ENCODE results near the gene ZDHHC9. TPM values are rescaled to one million over a fixed set of nuclear protein-coding genes. Genes with fewer than 3 reads are reported as not detected.

The ZDHHC9 gene
- total RNA-seq, 1 donor, result 9.2 TPM

- no peak for DNase-seq (ENCODE audit: low read depth in 2 of 3, low spot score in 2 of 3)
Measured at GRCh38 chrX:129788527-129788926, 55.2 kb downstream of the ZDHHC9 start.

GRCh38 chrX:129787336-129788055 lies 56.2 kb downstream of the ZDHHC9 start:
- no peak for DNase-seq (ENCODE audit: low read depth in 2 of 3, low spot score in 2 of 3)

GRCh38 chrX:129786210-129786651 lies 57.5 kb downstream of the ZDHHC9 start:
- DNase-seq (ENCODE audit: low read depth in 2 of 3, low spot score in 2 of 3), result peak in 2 of 3 donors; percentile 78 to 93

- no peak for DNase-seq (ENCODE audit: low read depth in 2 of 3, low spot score in 2 of 3)
Measured at GRCh38 chrX:129785160-129785947, 58.3 kb downstream of the ZDHHC9 start.

GRCh38 chrX:129784371-129784770 lies 59.3 kb downstream of the ZDHHC9 start:
- DNase-seq (ENCODE audit: low read depth in 2 of 3, low spot score in 2 of 3), result no peak

- no peak for DNase-seq (ENCODE audit: low read depth in 2 of 3, low spot score in 2 of 3)
Measured at GRCh38 chrX:129783291-129783713, 60.4 kb downstream of the ZDHHC9 start.

- no peak for DNase-seq (ENCODE audit: low read depth in 2 of 3, low spot score in 2 of 3)
Measured at GRCh38 chrX:129782706-129783105, 61.0 kb downstream of the ZDHHC9 start.

GRCh38 chrX:129781680-129782495 lies 61.8 kb downstream of the ZDHHC9 start:
- DNase-seq (ENCODE audit: low read depth in 2 of 3, low spot score in 2 of 3), result no peak

- DNase-seq (ENCODE audit: low read depth in 2 of 3, low spot score in 2 of 3), result peak in 2 of 3 donors; percentile 68 to 88
Measured at GRCh38 chrX:129781134-129781672, 62.5 kb downstream of the ZDHHC9 start.

GRCh38 chrX:129780441-129781105 lies 63.1 kb downstream of the ZDHHC9 start:
- DNase-seq (ENCODE audit: low read depth in 2 of 3, low spot score in 2 of 3), result no peak

- peak in 2 of 3 donors; percentile 66 to 74 for DNase-seq (ENCODE audit: low read depth in 2 of 3, low spot score in 2 of 3)
Measured at GRCh38 chrX:129779747-129780146, 63.9 kb downstream of the ZDHHC9 start, which contains the start of gene SASH3. TSS of gene SASH3 (plus strand) at chrX:129779949. CDS start at chrX:129780098, 149 bp downstream.

- DNase-seq (ENCODE audit: low read depth in 2 of 3, low spot score in 2 of 3), result no peak
Measured at GRCh38 chrX:129779086-129779672, 64.5 kb downstream of the ZDHHC9 start.

- peak in 2 of 3 donors; percentile 77 to 80 for DNase-seq (ENCODE audit: low read depth in 2 of 3, low spot score in 2 of 3)
Measured at GRCh38 chrX:129777218-129778030, 66.3 kb downstream of the ZDHHC9 start.

- DNase-seq (ENCODE audit: low read depth in 2 of 3, low spot score in 2 of 3), result peak in 1 of 3 donors; percentile 32
Measured at GRCh38 chrX:129773649-129774458, 69.8 kb downstream of the ZDHHC9 start.

- DNase-seq (ENCODE audit: low read depth in 2 of 3, low spot score in 2 of 3), result peak in 2 of 3 donors; percentile 81 to 95
Measured at GRCh38 chrX:129772796-129773431, 70.8 kb downstream of the ZDHHC9 start.

GRCh38 chrX:129771266-129771995 lies 72.3 kb downstream of the ZDHHC9 start:
- DNase-seq (ENCODE audit: low read depth in 2 of 3, low spot score in 2 of 3), result peak in 1 of 3 donors; percentile 18
